Immature natural killer cell (primary cell): ENCODE results near the gene VANGL1. TPM values are rescaled to one million over a fixed set of nuclear protein-coding genes. Genes with fewer than 3 reads are reported as not detected.
A peak's percentile ranks its signal among the peaks of the same experiment; 100 is the strongest.

Experiments
- DNase-seq, 3 donors: peaks; one replicate each; pipeline ENCODE4 v3.0.0; 2022; ENCODE audit warnings: mixed read lengths in 1 of 3
- H3K27ac Mint-ChIP-seq, 6 donors: one replicate each; pipeline ENCODE4 v1.8.0; 2020; ENCODE audit warnings: mixed read lengths in 6 of 6, mild to moderate bottlenecking in 5 of 6, inconsistent platforms in 4 of 6, moderate library complexity in 3 of 6
- H3K27me3 Mint-ChIP-seq, 3 donors: one replicate each; pipeline ENCODE4 v1.8.0; 2020 to 2021; ENCODE audit warnings: low read depth in 3 of 3, mild to moderate bottlenecking in 3 of 3, mixed read lengths in 3 of 3, moderate library complexity in 3 of 3, inconsistent platforms in 1 of 3
- H3K36me3 Mint-ChIP-seq, 3 donors: one replicate each; pipeline ENCODE4 v1.8.0; 2020; ENCODE audit warnings: mixed read lengths in 3 of 3, inconsistent platforms in 2 of 3, mild to moderate bottlenecking in 2 of 3
- H3K4me1 Mint-ChIP-seq, 2 donors: one replicate each; pipeline ENCODE4 v1.8.0; 2020; ENCODE audit warnings: inconsistent platforms in 2 of 2, mild to moderate bottlenecking in 2 of 2, mixed read lengths in 2 of 2, moderate library complexity in 1 of 2
- H3K4me3 Mint-ChIP-seq, 5 donors: one replicate each; pipeline ENCODE4 v1.8.0; 2020; ENCODE audit warnings: mild to moderate bottlenecking in 5 of 5, mixed read lengths in 5 of 5, inconsistent platforms in 3 of 5, moderate library complexity in 3 of 5
- H3K9me3 Mint-ChIP-seq, 6 donors: one replicate each; pipeline ENCODE4 v1.8.0; 2020; ENCODE audit warnings: mild to moderate bottlenecking in 6 of 6, mixed read lengths in 6 of 6, inconsistent platforms in 4 of 6, moderate library complexity in 3 of 6
- polyA plus RNA-seq, 3 donors: library from polyadenylated mRNA; unstranded; fragments of 300-500 nt; fragmentation: Illumina TruSeq; gene quantifications; one replicate each; pipeline ENCODE4 v1.2.3, GENCODE V29; 2021

The VANGL1 gene
- polyA plus RNA-seq, 3 donors from 2014 or later, result 12.5 to 19.3 (median 14.9) TPM

DNA sequence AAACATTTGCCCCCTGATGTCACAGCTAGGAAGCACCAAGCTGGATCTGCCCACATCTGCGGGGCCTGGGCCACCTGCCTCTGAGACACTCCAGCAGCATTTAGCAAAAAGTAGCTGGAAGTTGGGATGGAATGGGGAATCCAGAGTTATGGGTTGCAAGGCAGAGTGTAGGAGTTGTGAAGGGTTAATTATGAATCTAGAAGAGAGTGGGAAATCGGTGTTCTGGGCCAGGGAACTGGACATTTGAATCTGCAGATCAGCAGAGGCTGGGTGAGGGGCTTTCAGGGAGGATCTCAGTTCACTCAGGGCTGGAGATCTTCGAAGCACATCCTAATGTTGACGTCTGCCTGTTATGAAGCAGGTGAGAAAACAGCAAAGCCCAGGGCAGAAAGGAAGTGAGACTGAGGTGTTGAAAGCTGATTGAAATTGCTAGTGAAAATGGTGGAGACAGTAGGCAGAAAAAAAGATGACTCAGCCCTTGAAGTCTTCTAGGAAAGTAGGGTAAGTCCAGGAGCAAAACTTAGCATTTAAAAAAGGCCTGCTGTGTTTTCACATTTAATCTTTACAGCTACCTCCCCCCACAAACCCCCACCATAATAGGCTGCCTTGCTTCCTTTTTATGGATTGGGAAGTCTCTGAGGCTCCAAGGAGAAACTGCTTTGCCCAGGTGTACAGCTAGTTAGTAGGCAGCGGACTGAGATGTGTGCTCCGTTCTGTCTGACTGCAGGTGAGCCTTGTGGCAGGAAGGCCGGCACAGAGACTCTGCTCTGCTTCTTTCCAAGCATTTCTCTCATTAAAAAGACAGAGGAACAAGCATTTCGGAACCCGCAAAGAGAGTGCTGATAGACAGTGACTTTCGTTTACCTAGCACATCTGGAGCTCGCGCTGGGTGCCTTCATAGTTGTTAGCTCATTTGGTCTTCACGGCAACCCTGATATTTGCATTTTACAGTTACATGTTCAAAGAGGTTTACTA, 7.2 kb downstream of the VANGL1 start:
- Mint-ChIP-seq H3K27me3 (no peaks in the 10 kb centered on the region), H3K9me3 (no peaks in the 10 kb centered on the region), H3K27ac (peak overlapping the region in 2 of 6 donors; percentile 62 to 70), H3K36me3 (peaks cover 5 to 10% (median 9%) of the 10 kb centered on the region in 3 donors), H3K4me1 (peaks cover 4 to 10% of the 10 kb centered on the region in 2 donors), H3K4me3 (no peak overlapping the region)
- DNase-seq, result peak; percentile 20 to 38 (median 35)

DNA sequence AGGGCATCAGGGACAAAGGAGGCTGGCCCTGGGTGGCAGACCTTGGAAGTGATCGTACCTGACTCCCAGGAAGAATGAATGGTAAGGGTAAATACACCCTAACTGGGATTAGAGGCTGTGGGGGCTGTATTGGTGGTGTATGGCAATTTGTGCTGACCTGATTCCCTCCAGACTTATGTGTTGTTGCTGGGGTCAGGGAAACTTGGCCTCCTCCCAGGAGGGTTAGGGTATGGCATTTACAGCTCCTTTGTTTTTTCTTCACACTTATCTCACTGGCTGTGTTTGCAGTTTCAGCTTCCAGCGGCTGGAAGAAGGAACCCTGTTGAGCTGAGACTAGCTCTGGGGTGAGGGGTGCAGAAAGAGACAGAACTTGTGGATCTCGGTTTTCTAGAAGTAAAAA, 8.2 kb downstream of the VANGL1 start:
- DNase-seq, result no peak
- Mint-ChIP-seq H3K36me3 (peaks cover 5 to 10% (median 9%) of the 10 kb centered on the region in 3 donors), H3K4me3 (no peak overlapping the region), H3K9me3 (no peaks in the 10 kb centered on the region), H3K27ac (peak overlapping the region in 2 of 6 donors; percentile 15 to 70), H3K4me1 (peaks cover 7 to 11% of the 10 kb centered on the region in 2 donors), H3K27me3 (no peaks in the 10 kb centered on the region)

DNA sequence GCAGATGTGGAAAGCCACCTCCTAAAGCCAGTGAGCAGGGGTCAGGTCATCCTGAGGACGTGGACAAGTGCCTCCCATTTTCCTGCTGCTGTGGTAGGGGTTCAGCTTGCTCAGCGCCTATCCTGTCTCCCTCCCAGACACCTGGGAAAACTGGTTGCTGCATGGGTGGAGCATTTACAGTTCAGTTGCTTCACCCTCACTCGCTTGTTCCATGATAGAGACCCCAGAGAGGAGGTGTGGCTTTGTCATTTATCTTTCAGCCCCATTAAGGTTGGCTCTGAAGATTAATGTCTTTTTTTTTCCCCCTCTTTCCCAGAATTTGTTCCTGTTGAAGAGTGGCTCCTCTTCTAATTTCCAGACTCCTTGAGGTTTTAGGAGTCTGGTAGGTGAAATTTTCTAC, 9.2 kb downstream of the VANGL1 start:
- Mint-ChIP-seq H3K4me3 (no peak overlapping the region), H3K27ac (no peak overlapping the region), H3K4me1 (peaks cover 14 to 19% of the 10 kb centered on the region in 2 donors), H3K36me3 (peaks cover 5 to 10% (median 9%) of the 10 kb centered on the region in 3 donors), H3K27me3 (no peaks in the 10 kb centered on the region), H3K9me3 (no peaks in the 10 kb centered on the region)
- DNase-seq, result no peak

DNA sequence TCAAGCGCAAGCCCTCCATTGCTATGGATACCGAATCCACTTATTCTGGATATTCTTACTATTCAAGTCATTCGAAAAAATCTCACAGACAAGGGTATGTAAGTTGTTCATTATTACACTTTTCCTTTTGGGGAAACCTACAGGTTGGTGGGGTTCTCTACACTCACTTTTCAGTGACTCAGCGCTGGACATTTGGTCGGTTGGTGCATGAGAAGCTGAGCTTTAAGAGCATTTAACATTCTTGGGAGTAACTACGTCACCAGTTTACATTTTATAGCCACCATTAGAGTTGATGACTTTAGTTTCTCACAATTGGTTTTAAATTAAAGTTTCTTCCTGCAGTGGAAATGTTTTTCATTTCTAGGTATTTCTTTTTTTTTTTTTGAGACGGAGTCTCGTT, 9.6 kb downstream of the VANGL1 start:
- no peak overlapping the region for H3K4me3 Mint-ChIP-seq
- H3K27me3 Mint-ChIP-seq, result no peaks in the 10 kb centered on the region
- DNase-seq, result no peak
- H3K4me1 Mint-ChIP-seq, result peaks cover 14 to 22% of the 10 kb centered on the region in 2 donors
- H3K27ac Mint-ChIP-seq, result no peak overlapping the region
- peaks cover 5 to 10% (median 10%) of the 10 kb centered on the region in 3 donors for H3K36me3 Mint-ChIP-seq
- no peaks in the 10 kb centered on the region for H3K9me3 Mint-ChIP-seq

DNA sequence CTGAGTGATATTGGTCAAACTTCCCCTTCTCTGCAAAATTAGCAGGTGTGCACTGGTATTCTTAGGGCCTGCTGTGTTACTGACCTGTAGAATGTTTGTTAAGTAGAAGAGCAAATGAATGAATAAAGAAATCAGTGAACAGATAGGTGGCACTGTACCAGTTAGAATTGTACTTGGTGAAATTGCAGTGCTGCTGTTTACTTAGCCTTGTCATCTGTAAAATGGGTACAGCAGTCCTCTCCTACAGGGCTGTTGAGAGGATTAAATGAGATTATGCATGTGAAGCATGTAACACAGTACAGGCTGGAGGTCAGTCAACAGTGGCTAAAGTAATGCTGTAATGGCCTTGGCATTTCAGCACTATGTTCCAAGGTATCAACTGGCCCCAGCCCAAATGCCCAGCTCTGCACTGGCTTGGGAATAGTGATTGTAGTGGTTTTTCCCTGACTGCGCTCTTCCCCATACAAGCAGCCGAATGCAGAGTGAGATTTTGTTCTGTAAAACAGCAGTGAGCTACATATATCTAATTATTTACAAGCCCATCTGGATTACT, 10.5 kb downstream of the VANGL1 start:
- H3K36me3 Mint-ChIP-seq, result peaks cover 5 to 19% (median 10%) of the 10 kb centered on the region in 3 donors
- peak overlapping the region in 1 of 6 donors; percentile 42 for H3K27ac Mint-ChIP-seq
- no peaks in the 10 kb centered on the region for H3K27me3 Mint-ChIP-seq
- peaks cover 14 to 27% of the 10 kb centered on the region in 2 donors for H3K4me1 Mint-ChIP-seq
- DNase-seq, result no peak
- no peak overlapping the region for H3K4me3 Mint-ChIP-seq
- H3K9me3 Mint-ChIP-seq, result no peaks in the 10 kb centered on the region

DNA sequence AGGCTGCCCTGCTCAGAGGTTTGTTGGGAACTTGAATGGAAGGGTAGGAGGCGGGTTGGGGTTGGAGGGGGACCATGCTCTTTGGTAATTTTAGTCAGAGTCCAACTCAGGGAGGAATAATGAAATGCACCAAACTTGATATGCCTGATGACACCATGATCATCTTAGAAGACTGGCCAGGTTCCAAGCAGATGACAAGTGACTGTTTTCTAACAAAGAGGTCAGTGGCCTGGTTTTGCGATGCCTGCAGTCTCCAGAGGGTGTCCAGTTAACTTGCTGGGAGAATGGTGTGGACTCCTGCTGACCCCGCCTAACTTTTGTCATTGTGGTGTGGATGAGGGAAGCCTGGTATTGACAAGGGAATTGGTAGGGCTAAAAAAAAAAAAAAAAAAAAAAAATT, 12.4 kb downstream of the VANGL1 start:
- Mint-ChIP-seq H3K9me3 (no peaks in the 10 kb centered on the region), H3K4me3 (no peak overlapping the region), H3K27ac (peak overlapping the region in 1 of 6 donors; percentile 30), H3K27me3 (peaks cover 0 to 2% (median 0%) of the 10 kb centered on the region in 3 donors), H3K36me3 (peaks cover 11 to 27% (median 15%) of the 10 kb centered on the region in 3 donors), H3K4me1 (peaks cover 25 to 32% of the 10 kb centered on the region in 2 donors)
- DNase-seq, result no peak

DNA sequence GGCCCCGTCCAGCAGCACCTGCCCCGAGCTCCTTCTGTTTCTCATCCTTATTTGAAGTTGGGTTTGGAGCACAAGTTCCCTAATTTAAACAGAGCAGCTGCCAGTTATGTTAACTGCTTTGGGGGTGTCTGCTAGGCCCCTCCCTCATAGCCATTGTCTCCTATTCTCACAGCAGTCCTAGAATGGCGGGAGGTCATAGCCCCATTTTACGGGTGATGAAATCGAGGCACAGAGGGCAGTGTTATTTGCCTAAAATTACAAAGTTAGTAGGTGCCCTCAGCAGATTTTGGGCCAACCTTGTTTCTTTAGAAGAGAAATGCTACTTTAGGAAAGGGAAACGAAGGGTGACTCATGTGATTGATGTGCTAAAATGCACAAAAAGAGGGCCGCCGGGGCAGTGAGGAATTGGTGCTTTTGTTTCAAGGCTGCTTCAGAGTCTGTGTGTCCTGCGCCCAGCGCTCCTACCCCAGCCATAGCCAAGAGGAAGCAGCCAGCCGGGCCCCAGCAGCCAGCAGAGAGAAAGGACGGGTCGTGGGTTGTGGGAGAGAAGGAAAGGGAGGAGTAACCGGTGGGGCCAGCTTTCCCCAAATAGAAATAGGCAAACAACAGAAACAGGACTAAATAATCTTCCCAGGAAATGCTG, 13.0 kb downstream of the VANGL1 start:
- no peaks in the 10 kb centered on the region for H3K9me3 Mint-ChIP-seq
- peaks cover 13 to 29% (median 17%) of the 10 kb centered on the region in 3 donors for H3K36me3 Mint-ChIP-seq
- peak overlapping the region; percentile 9 to 86 (median 58) for H3K27ac Mint-ChIP-seq
- peak overlapping the region in 3 of 5 donors; percentile 8 to 56 (median 47) for H3K4me3 Mint-ChIP-seq
- no peak for DNase-seq
- H3K4me1 Mint-ChIP-seq, result peaks cover 25 to 32% of the 10 kb centered on the region in 2 donors
- peaks cover 0 to 2% (median 0%) of the 10 kb centered on the region in 3 donors for H3K27me3 Mint-ChIP-seq

DNA sequence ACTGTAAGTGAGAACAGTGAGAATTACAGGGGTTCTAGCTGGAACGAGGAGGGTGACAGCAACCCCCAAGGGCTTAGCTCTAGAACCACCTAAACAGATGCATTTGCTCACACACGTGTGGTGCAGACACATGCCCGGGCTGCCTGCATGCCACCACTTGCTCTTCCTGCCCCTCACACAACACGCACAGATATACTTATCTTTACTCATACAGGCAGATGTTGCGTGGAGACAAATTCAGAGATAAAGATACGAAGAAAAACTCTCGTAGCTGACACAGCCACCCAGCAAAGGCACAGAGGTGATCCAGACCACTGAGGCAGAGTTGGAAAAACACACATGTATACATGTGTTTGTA, 13.5 kb downstream of the VANGL1 start:
- no peak for DNase-seq
- H3K36me3 Mint-ChIP-seq, result peaks cover 15 to 31% (median 19%) of the 10 kb centered on the region in 3 donors
- H3K27ac Mint-ChIP-seq, result peak overlapping the region in 5 of 6 donors; percentile 28 to 71 (median 42)
- peak overlapping the region in 2 of 5 donors; percentile 47 to 56 for H3K4me3 Mint-ChIP-seq
- no peaks in the 10 kb centered on the region for H3K9me3 Mint-ChIP-seq
- H3K4me1 Mint-ChIP-seq, result peaks cover 25 to 28% of the 10 kb centered on the region in 2 donors
- H3K27me3 Mint-ChIP-seq, result peaks cover 0 to 2% (median 0%) of the 10 kb centered on the region in 3 donors

DNA sequence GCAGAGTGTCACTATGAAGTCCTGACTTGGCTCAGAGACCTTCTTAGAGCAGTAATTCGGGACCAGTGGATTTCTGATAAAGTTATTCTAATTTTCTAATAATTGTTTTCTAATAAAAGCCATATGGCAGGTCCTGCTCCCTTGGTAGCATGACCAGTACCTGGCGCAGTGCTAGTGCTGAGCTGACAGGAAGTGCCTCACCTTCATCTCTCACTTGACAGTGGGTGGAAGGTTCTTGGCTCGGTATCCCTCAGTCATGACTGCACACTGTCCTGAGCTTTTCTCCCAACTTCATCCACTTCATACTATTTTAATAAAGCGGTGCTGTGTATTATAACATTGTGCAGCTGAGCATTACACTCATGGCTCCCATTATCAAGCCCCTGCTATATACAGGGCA, 14.1 kb downstream of the VANGL1 start:
- Mint-ChIP-seq H3K36me3 (peaks cover 15 to 31% (median 23%) of the 10 kb centered on the region in 3 donors), H3K9me3 (no peaks in the 10 kb centered on the region), H3K4me1 (peaks cover 25 to 28% of the 10 kb centered on the region in 2 donors), H3K27me3 (peaks cover 0 to 2% (median 0%) of the 10 kb centered on the region in 3 donors), H3K27ac (no peak overlapping the region), H3K4me3 (no peak overlapping the region)
- DNase-seq, result no peak

DNA sequence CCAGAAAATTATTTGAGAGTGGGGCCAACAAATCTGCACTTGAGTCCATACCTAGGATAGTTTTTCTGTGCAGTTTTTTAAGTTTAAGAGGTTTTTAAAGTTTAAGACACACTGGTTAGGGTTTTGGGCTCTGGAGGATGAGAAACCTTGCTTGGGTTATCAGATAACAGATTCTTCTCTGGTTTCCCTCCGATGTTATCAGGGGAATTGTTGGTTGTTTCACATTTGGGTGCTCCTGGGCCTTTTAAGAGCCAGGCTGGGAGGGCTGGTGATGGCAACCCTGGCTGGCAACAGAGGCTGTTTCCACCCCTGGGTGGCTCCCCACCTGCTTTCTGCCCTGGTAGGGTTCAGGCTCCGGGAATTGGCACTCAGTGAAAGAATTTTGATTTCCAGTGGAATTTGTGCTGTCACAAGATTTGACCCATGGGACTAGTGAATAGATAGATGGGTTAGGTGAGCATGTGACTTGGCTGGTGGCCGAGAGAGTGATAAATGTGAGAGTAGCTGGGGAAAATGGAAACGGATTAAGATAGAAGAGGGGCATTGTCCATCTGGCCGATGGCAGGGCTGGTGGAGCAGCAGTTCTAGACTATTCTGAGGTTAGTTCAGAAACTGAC, 14.8 kb downstream of the VANGL1 start:
- H3K27me3 Mint-ChIP-seq, result peaks cover 0 to 2% (median 0%) of the 10 kb centered on the region in 3 donors

DNA sequence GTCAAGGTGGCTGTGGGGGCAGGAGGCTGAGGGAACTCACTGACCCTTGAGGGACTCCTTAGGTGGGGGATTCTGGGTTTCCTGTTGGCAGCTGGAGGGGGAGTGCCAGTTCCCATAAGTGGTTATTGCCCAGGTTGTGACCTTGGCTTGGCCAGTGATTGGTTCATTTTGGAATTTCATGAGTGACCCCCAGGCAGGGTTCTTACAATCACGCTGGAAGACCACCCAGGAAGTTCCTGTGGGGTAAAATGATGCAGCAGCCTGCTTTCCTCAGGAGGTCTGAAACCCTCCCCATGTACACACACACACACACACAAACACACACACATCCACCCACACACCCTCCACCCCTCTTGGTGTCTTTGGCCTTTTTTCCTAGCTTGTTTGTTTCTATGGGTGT, 16.9 kb downstream of the VANGL1 start:
- peaks cover 14 to 27% (median 20%) of the 10 kb centered on the region in 3 donors for H3K36me3 Mint-ChIP-seq
- H3K4me1 Mint-ChIP-seq, result peaks cover 25 to 28% of the 10 kb centered on the region in 2 donors
- peak overlapping the region in 1 of 6 donors; percentile 36 for H3K27ac Mint-ChIP-seq
- no peak for DNase-seq
- H3K9me3 Mint-ChIP-seq, result no peaks in the 10 kb centered on the region
- H3K27me3 Mint-ChIP-seq, result peaks cover 0 to 2% (median 0%) of the 10 kb centered on the region in 3 donors
- H3K4me3 Mint-ChIP-seq, result no peak overlapping the region

More for the DNA sequence above, 14.8 kb downstream of the VANGL1 start:
- peaks cover 15 to 31% (median 26%) of the 10 kb centered on the region in 3 donors for H3K36me3 Mint-ChIP-seq
- peaks cover 25 to 28% of the 10 kb centered on the region in 2 donors for H3K4me1 Mint-ChIP-seq
- H3K4me3 Mint-ChIP-seq, result no peak overlapping the region
- peak overlapping the region in 1 of 6 donors; percentile 7 for H3K27ac Mint-ChIP-seq
- no peaks in the 10 kb centered on the region for H3K9me3 Mint-ChIP-seq
- DNase-seq, result no peak

DNA sequence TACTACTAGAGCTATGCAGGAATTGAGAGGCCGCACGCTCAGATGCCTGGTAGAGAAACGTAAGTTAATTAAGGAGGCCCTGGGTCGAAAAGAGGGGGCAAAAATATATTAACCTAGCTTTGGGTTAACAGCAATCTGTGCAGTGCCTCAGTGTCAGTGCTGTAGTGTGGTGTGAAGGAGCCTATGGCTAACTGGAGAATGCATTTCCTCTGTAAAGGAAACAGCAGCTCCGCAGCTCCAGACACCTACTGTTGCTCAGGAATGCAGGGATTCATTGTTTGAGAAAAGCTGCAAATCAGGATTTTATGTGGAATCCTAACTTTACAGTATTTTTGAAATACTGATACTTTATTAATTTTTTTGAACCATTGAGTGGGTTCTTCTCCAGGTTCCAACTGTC, 18.4 kb downstream of the VANGL1 start:
- H3K27ac Mint-ChIP-seq, result no peak overlapping the region
- DNase-seq, result no peak
- H3K4me1 Mint-ChIP-seq, result peaks cover 18 to 19% of the 10 kb centered on the region in 2 donors
- no peak overlapping the region for H3K4me3 Mint-ChIP-seq
- peaks cover 0 to 2% (median 0%) of the 10 kb centered on the region in 3 donors for H3K27me3 Mint-ChIP-seq
- H3K36me3 Mint-ChIP-seq, result peaks cover 24 to 38% (median 31%) of the 10 kb centered on the region in 3 donors
- H3K9me3 Mint-ChIP-seq, result no peaks in the 10 kb centered on the region

DNA sequence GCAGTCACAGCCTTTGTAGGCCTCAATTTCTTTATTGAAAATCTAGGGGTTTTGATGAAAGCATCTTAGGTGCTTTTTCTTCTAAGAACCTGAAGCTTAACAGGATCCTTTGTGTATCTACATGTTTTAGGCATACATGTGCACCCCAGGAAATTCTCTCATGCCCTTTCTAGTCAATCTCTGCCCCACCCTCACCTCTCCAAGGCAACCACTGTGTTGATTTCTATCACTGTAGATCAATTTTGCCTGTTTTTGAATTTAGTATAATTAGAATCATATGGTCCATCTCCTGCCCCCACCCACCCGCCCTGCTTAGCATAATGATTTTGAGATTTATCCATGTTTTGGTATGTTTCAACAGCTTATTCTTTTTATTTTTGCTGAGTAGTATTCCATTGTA, 19.4 kb downstream of the VANGL1 start:
- H3K27ac Mint-ChIP-seq, result no peak overlapping the region
- H3K36me3 Mint-ChIP-seq, result peaks cover 28 to 43% (median 34%) of the 10 kb centered on the region in 3 donors
- H3K9me3 Mint-ChIP-seq, result no peaks in the 10 kb centered on the region
- no peak for DNase-seq
- no peak overlapping the region for H3K4me3 Mint-ChIP-seq
- peaks cover 0 to 2% (median 1%) of the 10 kb centered on the region in 3 donors for H3K27me3 Mint-ChIP-seq
- H3K4me1 Mint-ChIP-seq, result peaks cover 11% of the 10 kb centered on the region in 2 donors
